Brain microvascular endothelial cell (primary cell): ENCODE data around the gene STK39.

Source experiments
- DNase-seq: peaks from one replicate; pipeline ENCODE4 v3.0.0-alpha.2; 2020
- H3K27ac ChIP-seq: fragments of 250-450 bp; sonication (Bioruptor Pico); 2 replicates; pipeline ENCODE4 v1.5.1; 2020; ENCODE audit warnings: mild to moderate bottlenecking, moderate library complexity
- H3K27me3 ChIP-seq: fragments of 250-450 bp; sonication (Bioruptor Pico); replicated peaks from 2 replicates; pipeline ENCODE4 v1.5.1; 2020; ENCODE audit warnings: mild to moderate bottlenecking
- H3K36me3 ChIP-seq: fragments of 250-450 bp; sonication (Bioruptor Pico); replicated peaks from 2 replicates; pipeline ENCODE4 v1.5.1; 2020; ENCODE audit warnings: mild to moderate bottlenecking
- H3K4me3 ChIP-seq: 2 replicates; pipeline ENCODE4 v1.5.1; 2011; ENCODE audit warnings: low read depth, mild to moderate bottlenecking, control low read depth, low read length, moderate library complexity
- in situ Hi-C: cut with HindIII; loops from 2 replicates; pipeline ENCODE4 v1.10.0; 2017; ENCODE audit warnings: low sequenced_read_pairs, low pct_ligation_motif_present
- TF ChIP-seq, protein P1 (sequence below): IDR thresholded peaks from 2 replicates; pipeline ENCODE4 v1.5.1; 2011; ENCODE audit warnings: low read depth, mild to moderate bottlenecking, moderate library complexity, low read length, control low read depth, inconsistent platforms; ENCODE audit errors: missing control alignments

Gene STK39

DNA sequence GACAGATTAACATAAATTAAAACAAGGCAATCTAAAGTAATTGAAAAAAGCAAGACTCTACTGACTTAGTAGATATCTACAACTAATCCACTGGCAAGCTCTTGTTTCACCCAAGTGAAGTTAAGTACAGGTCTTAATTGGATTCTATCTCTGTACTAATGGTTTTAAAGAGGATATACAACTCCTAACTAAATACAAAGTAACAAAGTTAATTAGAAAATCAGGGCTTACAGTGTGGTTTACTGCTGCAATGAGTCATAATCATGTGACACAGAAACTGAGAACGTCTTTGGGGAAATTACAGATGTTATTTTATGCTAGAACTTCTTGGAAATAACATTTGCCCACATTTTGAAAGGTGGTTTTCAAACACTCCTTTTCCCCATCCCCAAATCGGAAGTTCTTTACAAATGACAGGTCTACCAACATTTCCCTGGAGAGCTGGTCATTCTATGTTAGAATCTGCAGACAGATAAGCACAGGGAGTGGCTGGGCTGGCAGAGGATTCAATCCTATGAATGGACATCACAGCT, 245.3 kb downstream of the STK39 start:
- H3K27me3 ChIP-seq, result no peaks in the 10 kb centered on the region
- H3K27ac ChIP-seq, result no peak overlapping the region
- peak; percentile 22 for DNase-seq
- in situ Hi-C loops, result no loop called here
- TF ChIP-seq, protein P1, sequence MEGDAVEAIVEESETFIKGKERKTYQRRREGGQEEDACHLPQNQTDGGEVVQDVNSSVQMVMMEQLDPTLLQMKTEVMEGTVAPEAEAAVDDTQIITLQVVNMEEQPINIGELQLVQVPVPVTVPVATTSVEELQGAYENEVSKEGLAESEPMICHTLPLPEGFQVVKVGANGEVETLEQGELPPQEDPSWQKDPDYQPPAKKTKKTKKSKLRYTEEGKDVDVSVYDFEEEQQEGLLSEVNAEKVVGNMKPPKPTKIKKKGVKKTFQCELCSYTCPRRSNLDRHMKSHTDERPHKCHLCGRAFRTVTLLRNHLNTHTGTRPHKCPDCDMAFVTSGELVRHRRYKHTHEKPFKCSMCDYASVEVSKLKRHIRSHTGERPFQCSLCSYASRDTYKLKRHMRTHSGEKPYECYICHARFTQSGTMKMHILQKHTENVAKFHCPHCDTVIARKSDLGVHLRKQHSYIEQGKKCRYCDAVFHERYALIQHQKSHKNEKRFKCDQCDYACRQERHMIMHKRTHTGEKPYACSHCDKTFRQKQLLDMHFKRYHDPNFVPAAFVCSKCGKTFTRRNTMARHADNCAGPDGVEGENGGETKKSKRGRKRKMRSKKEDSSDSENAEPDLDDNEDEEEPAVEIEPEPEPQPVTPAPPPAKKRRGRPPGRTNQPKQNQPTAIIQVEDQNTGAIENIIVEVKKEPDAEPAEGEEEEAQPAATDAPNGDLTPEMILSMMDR, result no peak
- H3K4me3 ChIP-seq, result no peak overlapping the region
- peaks cover 2% of the 10 kb centered on the region for H3K36me3 ChIP-seq

DNA sequence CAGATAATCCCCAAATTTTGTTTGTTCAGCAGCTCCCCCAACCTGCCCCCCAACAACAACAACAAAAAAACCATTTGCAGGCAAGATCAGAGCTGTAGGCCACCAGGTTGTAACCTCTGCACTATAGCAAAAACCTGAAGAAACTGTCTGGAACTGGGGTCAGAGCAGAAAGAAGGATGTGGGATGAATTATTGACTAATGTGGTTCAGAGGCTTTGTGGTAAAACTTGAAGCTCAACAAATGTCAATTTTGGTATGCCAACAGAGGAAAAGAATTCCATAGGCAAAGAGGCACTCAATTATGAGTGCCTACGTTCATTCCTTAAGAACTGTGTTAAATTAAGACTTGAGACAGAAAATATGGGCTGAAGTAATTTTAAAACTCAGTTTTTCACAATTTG, 255.1 kb downstream of the STK39 start:
- no peak overlapping the region for H3K4me3 ChIP-seq
- H3K27ac ChIP-seq, result no peak overlapping the region
- TF ChIP-seq, protein P1, result no peak
- H3K27me3 ChIP-seq, result no peaks in the 10 kb centered on the region
- no peak for DNase-seq
- H3K36me3 ChIP-seq, result no peaks in the 10 kb centered on the region
- in situ Hi-C loops, result no loop called here

DNA sequence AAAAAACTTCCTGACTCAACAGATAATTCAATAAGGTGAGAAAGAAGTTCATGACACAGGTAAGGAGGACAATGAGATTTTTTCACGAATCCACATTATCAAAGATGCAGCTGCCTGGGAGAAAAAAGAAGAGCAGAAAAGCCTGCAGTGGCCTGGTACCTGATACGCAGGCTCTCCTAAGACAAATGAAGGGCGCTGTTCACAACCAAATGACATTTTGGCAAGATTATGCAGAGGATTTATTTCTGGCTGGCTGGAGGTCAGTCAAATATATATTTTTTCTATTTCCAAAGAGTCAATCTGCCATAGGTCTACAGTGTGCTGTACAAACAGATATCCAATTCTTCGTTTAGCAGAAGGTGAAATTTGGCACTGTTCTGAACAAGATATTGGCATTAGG, 257.3 kb downstream of the STK39 start:
- no peak for DNase-seq
- TF ChIP-seq, protein P1, result no peak
- Histone ChIP-seq H3K4me3 (no peak overlapping the region), H3K27ac (no peak overlapping the region), H3K36me3 (no peaks in the 10 kb centered on the region), H3K27me3 (no peaks in the 10 kb centered on the region)
- in situ Hi-C loops, result no loop called here

DNA sequence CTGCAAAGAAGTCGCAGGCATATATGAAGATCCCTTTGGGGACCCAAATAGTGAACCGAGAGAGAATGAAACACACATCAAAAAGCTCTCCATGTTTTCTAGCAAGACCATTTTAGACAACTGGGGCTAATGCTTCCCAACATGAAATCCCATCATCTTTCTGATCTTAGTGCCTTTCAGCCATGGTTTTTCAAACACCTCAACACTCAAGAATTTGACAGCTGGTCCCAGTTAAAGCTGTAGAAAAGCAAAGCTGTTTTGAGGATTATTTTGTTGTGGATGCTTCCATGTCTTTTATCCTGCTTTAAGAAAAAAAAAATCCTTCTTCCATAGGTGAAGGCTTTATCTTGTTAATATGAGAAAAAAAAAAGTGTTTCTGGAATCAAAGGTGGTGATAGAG, 259.1 kb downstream of the STK39 start:
- no peak overlapping the region for H3K27ac ChIP-seq
- no peak overlapping the region for H3K4me3 ChIP-seq
- in situ Hi-C loops, result no loop called here
- no peaks in the 10 kb centered on the region for H3K27me3 ChIP-seq
- TF ChIP-seq, protein P1, result no peak
- peaks cover 2% of the 10 kb centered on the region for H3K36me3 ChIP-seq
- DNase-seq, result no peak

DNA sequence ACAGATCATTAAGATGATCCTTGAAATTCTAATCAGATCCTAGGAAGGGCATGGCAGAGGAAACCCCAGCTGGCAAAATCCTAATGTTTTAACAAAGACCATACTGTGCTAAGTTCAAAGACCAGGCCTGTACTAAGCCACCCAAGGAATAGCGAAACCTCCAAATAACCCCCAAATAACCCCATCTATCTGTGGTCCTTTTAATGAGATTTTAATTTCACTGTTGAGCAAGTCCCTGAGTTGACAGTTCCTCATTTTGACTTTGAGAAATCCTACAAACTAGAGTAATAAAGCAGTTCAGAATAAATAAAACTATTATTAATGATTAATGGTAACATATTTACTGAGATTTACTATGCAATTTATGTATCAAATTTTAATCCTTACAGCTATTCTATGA, 259.8 kb downstream of the STK39 start:
- in situ Hi-C loops, result no loop called here
- peaks cover 2% of the 10 kb centered on the region for H3K36me3 ChIP-seq
- no peaks in the 10 kb centered on the region for H3K27me3 ChIP-seq
- DNase-seq, result no peak
- no peak overlapping the region for H3K27ac ChIP-seq
- no peak overlapping the region for H3K4me3 ChIP-seq
- TF ChIP-seq, protein P1, result no peak

DNA sequence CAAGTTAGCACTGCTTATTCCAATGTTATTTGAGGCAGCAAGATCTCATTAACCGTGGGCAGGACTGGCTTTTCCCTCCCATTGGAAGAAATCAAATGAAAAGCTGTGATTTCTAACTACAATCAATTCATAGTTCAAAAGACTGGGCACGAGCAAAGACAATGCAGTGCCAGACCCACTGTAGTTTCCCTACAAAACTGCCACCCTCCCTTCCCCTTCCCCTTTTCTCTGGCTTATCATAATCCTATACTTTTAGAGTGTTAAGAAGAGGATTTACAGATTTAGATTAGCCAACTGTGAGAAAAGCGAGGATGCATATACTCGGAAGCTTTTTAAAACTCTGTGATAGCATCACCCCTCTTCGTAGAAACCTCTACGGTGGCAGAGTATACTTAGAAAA, 260.4 kb downstream of the STK39 start:
- DNase-seq, result no peak
- Histone ChIP-seq H3K36me3 (peaks cover 2% of the 10 kb centered on the region), H3K27ac (no peak overlapping the region), H3K27me3 (no peaks in the 10 kb centered on the region), H3K4me3 (no peak overlapping the region)
- in situ Hi-C loops, result no loop called here
- TF ChIP-seq, protein P1, result no peak
